PC-9 (cell line): ENCODE measurements around the gene RHOBTB1. TPM values are rescaled to one million over a fixed set of nuclear protein-coding genes. Genes with fewer than 3 reads are reported as not detected.

ENCODE experiments used
- BruUV-seq: library from RNA; stranded (reverse); fragments of 400-500 nt; replicated peaks from 2 replicates; lab custom pipeline; 2021; lab: Mats Ljungman, UMichigan
- CTCF ChIA-PET: fragments of 300-600 bp; sonication (Branson Sonifier 250); formaldehyde crosslinking; loops from one replicate; lab custom pipeline; 2022; ENCODE audit warnings: antibody characterized with exemption; lab: Charles Lee
- POLR2A ChIA-PET: fragments of 300-600 bp; sonication (Branson Sonifier 250); formaldehyde crosslinking; loops from one replicate; lab custom pipeline; 2022; ENCODE audit warnings: antibody characterized with exemption; ENCODE audit not compliant: unreplicated experiment; lab: Charles Lee
- DNase-seq, 2 experiments: peaks; one replicate each; pipeline versions ENCODE4 v3.0.0 to v3.0.0-alpha.2; 2015 to 2022; ENCODE audit warnings: mixed read lengths in 1 of 2
- H2AFZ ChIP-seq: fragments of 200-600 bp; sonication (generic); 2 replicates; pipeline ENCODE4 v1.8.1; 2017; ENCODE audit warnings: antibody characterized with exemption
- H3F3A ChIP-seq: fragments of 200-600 bp; sonication (generic); 2 replicates; pipeline ENCODE4 v1.8.1; 2017; ENCODE audit warnings: antibody characterized with exemption, mild to moderate bottlenecking, low read depth; ENCODE audit not compliant: insufficient read depth
- H3K27ac ChIP-seq: fragments of 200-600 bp; sonication (generic); 2 replicates; pipeline ENCODE4 v1.6.1; 2016; ENCODE audit warnings: mixed run types
- H3K27me3 ChIP-seq: fragments of 200-600 bp; sonication (generic); 2 replicates; pipeline ENCODE4 v1.6.1; 2016; ENCODE audit warnings: low read depth, mixed run types; ENCODE audit not compliant: insufficient read depth
- H3K36me3 ChIP-seq: fragments of 200-600 bp; sonication (generic); 2 replicates; pipeline ENCODE4 v1.6.1; 2016; ENCODE audit warnings: low read depth, mixed run types
- H3K4me1 ChIP-seq: fragments of 200-600 bp; sonication (generic); replicated peaks from 2 replicates; pipeline ENCODE4 v1.6.1; 2016; ENCODE audit warnings: mixed run types; ENCODE audit not compliant: insufficient read depth
- H3K4me2 ChIP-seq: fragments of 200-600 bp; sonication (generic); 2 replicates; pipeline ENCODE4 v1.6.1; 2017; ENCODE audit warnings: mixed run types
- H3K4me3 ChIP-seq: fragments of 200-600 bp; sonication (generic); 2 replicates; pipeline ENCODE4 v1.6.1; 2016; ENCODE audit warnings: mixed run types
- H3K79me2 ChIP-seq: fragments of 200-600 bp; sonication (generic); 2 replicates; pipeline ENCODE4 v1.6.1; 2017; ENCODE audit warnings: low read depth, mixed run types
- H3K9me2 ChIP-seq: fragments of 200-600 bp; sonication (generic); 2 replicates; pipeline ENCODE4 v1.8.1; 2017; ENCODE audit warnings: mild to moderate bottlenecking; ENCODE audit not compliant: insufficient read depth
- H3K9me3 ChIP-seq: fragments of 200-600 bp; sonication (generic); 2 replicates; pipeline ENCODE4 v1.8.1; 2016; ENCODE audit warnings: low read depth; ENCODE audit not compliant: insufficient read depth
- H4K20me1 ChIP-seq: fragments of 200-600 bp; sonication (generic); 2 replicates; pipeline ENCODE4 v1.8.1; 2017; ENCODE audit not compliant: insufficient read depth
- EZH2 ChIP-seq: fragments of 200-600 bp; sonication (generic); IDR thresholded peaks from 2 replicates; pipeline ENCODE4 v1.8.0; 2017; ENCODE audit warnings: antibody characterized with exemption, low read depth
- intact Hi-C: fragments of 100-400 bp; cut with micrococcal nuclease; formaldehyde crosslinking; loops from one replicate; pipeline ENCODE4 v1.10.0; 2022; ENCODE audit not compliant: unreplicated experiment
- total RNA-seq: library from RNA; stranded (reverse); gene quantifications from 2 replicates; pipeline ENCODE4 v1.2.3, GENCODE V29; 2021
- TF ChIP-seq, protein P1 (sequence below): fragments of 200-600 bp; sonication (generic); conservative IDR thresholded peaks from 2 replicates; pipeline ENCODE4 v1.6.1; 2017; ENCODE audit warnings: mixed run types, antibody characterized with exemption, mild to moderate bottlenecking, moderate library complexity

Gene RHOBTB1
- total RNA-seq, 1 experiment from 2014 or later = 5.2 TPM

DNA sequence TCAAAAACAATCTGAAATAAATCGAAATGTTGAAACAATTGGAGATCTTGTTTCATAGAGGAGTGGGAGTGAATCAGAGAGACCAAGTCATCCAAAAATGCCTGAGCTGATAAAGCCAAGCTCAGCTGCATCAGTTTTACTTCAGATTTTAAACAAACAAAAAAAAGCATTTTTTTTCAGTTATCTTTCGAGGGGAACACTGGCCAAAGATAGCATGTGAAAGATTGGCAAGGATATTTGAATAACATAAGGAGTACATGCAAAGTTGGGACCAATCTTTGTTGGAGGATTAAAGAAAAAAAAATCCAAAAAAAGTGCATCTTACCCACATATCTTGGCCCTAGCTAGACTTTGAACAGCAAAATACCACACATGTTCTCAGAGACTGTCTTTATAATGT lies 47.2 kb downstream of the RHOBTB1 start:
- Histone ChIP-seq H4K20me1 (no peaks in the 10 kb centered on the region), H3K27ac (no peak overlapping the region), H3K4me3 (no peak overlapping the region), H3K4me1 (peaks cover 22% of the 10 kb centered on the region), H2AFZ (no peak overlapping the region), H3K9me3 (peaks cover 3% of the 10 kb centered on the region; the same call in 1 of the 2 replicates), H3K4me2 (no peak overlapping the region), H3K9me2 (no peaks in the 10 kb centered on the region), H3K36me3 (no peaks in the 10 kb centered on the region; the same call in 1 of the 2 replicates), H3K27me3 (no peaks in the 10 kb centered on the region), H3K79me2 (no peaks in the 10 kb centered on the region), H3F3A (peaks cover 6% of the 10 kb centered on the region; the same call in 1 of the 2 replicates)
- intact Hi-C loops = no loop called here
- ChIA-PET CTCF (no interaction called here), POLR2A (no interaction called here)
- no peak for TF ChIP-seq EZH2
- TF ChIP-seq, protein P1, sequence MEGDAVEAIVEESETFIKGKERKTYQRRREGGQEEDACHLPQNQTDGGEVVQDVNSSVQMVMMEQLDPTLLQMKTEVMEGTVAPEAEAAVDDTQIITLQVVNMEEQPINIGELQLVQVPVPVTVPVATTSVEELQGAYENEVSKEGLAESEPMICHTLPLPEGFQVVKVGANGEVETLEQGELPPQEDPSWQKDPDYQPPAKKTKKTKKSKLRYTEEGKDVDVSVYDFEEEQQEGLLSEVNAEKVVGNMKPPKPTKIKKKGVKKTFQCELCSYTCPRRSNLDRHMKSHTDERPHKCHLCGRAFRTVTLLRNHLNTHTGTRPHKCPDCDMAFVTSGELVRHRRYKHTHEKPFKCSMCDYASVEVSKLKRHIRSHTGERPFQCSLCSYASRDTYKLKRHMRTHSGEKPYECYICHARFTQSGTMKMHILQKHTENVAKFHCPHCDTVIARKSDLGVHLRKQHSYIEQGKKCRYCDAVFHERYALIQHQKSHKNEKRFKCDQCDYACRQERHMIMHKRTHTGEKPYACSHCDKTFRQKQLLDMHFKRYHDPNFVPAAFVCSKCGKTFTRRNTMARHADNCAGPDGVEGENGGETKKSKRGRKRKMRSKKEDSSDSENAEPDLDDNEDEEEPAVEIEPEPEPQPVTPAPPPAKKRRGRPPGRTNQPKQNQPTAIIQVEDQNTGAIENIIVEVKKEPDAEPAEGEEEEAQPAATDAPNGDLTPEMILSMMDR = no peak
- BruUV-seq = no TSS peak
- DNase-seq = no peak

DNA sequence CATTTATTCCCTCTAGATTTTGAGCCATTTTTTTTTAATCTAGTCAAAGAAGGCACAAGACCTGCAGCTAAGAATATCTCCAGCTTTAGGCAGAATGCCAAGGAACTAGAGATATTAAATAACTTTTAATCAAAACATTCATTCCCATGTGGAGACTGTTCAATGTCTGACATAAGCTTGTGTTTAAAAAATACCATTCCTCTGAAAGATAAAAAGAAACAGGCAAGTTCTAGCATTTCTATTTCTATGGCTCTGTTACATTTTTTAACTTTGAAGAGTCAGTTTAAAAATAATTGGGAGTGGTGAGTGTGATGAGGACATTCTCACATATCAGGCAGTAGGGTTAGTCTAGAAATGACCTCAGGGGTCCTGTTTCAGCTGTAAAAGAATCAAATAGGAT lies 48.0 kb downstream of the RHOBTB1 start:
- Histone ChIP-seq H3K36me3 (no peaks in the 10 kb centered on the region; the same call in 1 of the 2 replicates), H3K79me2 (no peaks in the 10 kb centered on the region), H3K4me1 (peaks cover 22% of the 10 kb centered on the region), H3F3A (peaks cover 6% of the 10 kb centered on the region; the same call in 1 of the 2 replicates), H3K27me3 (no peaks in the 10 kb centered on the region), H2AFZ (no peak overlapping the region), H3K27ac (no peak overlapping the region), H3K4me3 (no peak overlapping the region), H3K9me3 (peaks cover 3% of the 10 kb centered on the region; the same call in 1 of the 2 replicates), H3K4me2 (no peak overlapping the region), H4K20me1 (no peaks in the 10 kb centered on the region), H3K9me2 (no peaks in the 10 kb centered on the region)
- intact Hi-C loops = no loop called here
- CTCF ChIA-PET = no interaction called here
- POLR2A ChIA-PET = no interaction called here
- BruUV-seq = no TSS peak
- DNase-seq = no peak
- TF ChIP-seq, protein P1 = no peak

DNA sequence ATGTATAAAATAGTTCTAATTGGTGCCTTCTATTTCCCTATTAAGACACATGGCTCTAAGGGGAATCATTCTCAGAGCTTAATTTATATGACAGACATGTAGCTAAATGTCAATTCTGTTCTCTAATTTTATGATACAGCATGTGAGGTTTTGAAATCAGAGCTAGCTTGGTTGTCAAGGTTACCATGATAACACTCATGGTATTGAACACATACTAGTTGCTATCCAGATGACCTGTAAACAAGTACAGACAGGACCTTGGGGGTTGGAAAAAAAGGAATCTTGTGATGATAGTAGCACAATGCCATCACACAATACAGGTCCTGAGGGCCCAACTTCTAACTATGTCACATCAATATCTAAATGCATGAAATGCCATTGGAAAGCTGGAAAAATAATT lies 49.2 kb downstream of the RHOBTB1 start:
- ChIA-PET CTCF (no interaction called here), POLR2A (no interaction called here)
- Histone ChIP-seq H3K9me2 (no peaks in the 10 kb centered on the region), H3K4me2 (no peak overlapping the region), H3K27ac (no peak overlapping the region), H3K4me3 (no peak overlapping the region), H4K20me1 (no peaks in the 10 kb centered on the region), H3K9me3 (peaks cover 3% of the 10 kb centered on the region; the same call in 1 of the 2 replicates), H3K79me2 (no peaks in the 10 kb centered on the region), H3F3A (peaks cover 6% of the 10 kb centered on the region; the same call in 1 of the 2 replicates), H2AFZ (no peak overlapping the region), H3K4me1 (peaks cover 22% of the 10 kb centered on the region), H3K36me3 (no peaks in the 10 kb centered on the region; the same call in 1 of the 2 replicates), H3K27me3 (no peaks in the 10 kb centered on the region)
- intact Hi-C loops = no loop called here
- TF ChIP-seq, protein P1 = no peak
- no peak for TF ChIP-seq EZH2
- no TSS peak for BruUV-seq
- DNase-seq = peak in 1 of 2 experiments; percentile 35
